ENCODE results near the gene IGLON5.

The IGLON5 gene

DNA sequence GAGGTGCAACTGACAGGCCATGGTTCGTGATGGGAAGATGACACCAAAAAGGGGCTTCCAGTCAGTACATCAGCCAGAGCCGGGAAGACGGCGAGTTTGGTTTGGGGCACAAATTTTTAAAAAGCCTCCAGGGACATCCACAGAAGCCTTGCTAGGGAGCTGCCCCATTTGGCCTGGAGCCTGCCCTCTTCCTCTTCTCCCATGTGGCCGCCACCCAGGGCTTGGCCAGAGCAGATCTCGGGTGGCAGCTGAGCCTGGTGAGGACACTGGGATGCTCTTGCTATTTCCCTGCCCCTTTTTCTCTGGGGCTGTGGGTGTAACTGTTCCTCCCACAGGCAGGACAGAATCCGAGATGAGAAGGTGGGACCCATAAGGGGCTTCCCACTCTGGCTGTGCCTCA lies 46.5 kb downstream of the IGLON5 start:
- Histone ChIP-seq H3K36me3 (ENCODE audit: insufficient read depth, low read length) (no peaks in the 10 kb centered on the region), H3K9me3 (ENCODE audit: insufficient read depth, low read depth, low read length) (no peaks in the 10 kb centered on the region), H3K4me2 (ENCODE audit: low read depth, low read length, poor library complexity, severe bottlenecking) (no peak overlapping the region), H3K4me1 (ENCODE audit: insufficient read depth, low read length, poor library complexity, severe bottlenecking) (peaks cover 16% of the 10 kb centered on the region), H3K9me2 (replicated peaks; ENCODE audit: low read depth, low read length) (no peaks in the 10 kb centered on the region), H3F3A (ENCODE audit: low read depth) (no peaks in the 10 kb centered on the region), H3K79me2 (ENCODE audit: insufficient read depth, low read length) (0 out of 2 replicates have a peak, but pooled peaks cover 2% of the 10 kb centered on the region), H3K9ac (ENCODE audit: low read depth, low read length, poor library complexity, severe bottlenecking) (no peak overlapping the region), H2AFZ (ENCODE audit: low read length) (no peak overlapping the region), H3K27me3 (ENCODE audit: insufficient read depth, low read length, poor library complexity, severe bottlenecking) (no peaks in the 10 kb centered on the region), H4K20me1 (ENCODE audit: insufficient read depth, low read length, poor library complexity, severe bottlenecking) (no peaks in the 10 kb centered on the region), H3K4me3 (ENCODE audit: low read length, poor library complexity, severe bottlenecking) (no peak overlapping the region)
- no peak for TF ChIP-seq EZH2phosphoT487 (IDR thresholded peaks at IDR 0.05; ENCODE audit: borderline replicate concordance)
- TF ChIP-seq, protein P1, sequence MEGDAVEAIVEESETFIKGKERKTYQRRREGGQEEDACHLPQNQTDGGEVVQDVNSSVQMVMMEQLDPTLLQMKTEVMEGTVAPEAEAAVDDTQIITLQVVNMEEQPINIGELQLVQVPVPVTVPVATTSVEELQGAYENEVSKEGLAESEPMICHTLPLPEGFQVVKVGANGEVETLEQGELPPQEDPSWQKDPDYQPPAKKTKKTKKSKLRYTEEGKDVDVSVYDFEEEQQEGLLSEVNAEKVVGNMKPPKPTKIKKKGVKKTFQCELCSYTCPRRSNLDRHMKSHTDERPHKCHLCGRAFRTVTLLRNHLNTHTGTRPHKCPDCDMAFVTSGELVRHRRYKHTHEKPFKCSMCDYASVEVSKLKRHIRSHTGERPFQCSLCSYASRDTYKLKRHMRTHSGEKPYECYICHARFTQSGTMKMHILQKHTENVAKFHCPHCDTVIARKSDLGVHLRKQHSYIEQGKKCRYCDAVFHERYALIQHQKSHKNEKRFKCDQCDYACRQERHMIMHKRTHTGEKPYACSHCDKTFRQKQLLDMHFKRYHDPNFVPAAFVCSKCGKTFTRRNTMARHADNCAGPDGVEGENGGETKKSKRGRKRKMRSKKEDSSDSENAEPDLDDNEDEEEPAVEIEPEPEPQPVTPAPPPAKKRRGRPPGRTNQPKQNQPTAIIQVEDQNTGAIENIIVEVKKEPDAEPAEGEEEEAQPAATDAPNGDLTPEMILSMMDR (conservative IDR thresholded peaks at IDR 0.05; ENCODE audit: low read length): no peak

DNA sequence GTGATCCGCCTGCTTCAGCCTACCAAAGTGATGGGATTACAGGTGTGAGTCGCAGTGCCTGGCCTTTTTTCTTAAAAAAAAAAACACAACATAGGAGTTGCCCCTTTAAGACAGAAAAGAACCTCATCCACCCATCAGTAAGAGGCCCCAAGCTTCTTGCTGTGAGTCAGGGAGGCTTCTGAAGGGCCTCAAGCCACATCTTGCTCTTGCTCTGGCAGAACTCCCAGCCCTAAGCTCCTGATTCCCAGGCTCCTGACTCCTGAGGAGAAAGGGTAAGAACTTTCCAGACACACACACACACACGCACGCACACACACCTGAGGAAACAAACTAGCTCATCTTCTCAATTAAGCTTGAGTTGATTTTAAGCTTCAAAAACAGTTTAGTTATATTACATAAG lies 47.9 kb downstream of the IGLON5 start:
- H3K79me2 ChIP-seq (ENCODE audit: insufficient read depth, low read length): peaks cover 9% of the 10 kb centered on the region; the same call in 1 of the 2 replicates
- H3F3A ChIP-seq (ENCODE audit: low read depth): no peaks in the 10 kb centered on the region
- H2AFZ ChIP-seq (ENCODE audit: low read length): no peak overlapping the region
- no peaks in the 10 kb centered on the region for H3K27me3 ChIP-seq (ENCODE audit: insufficient read depth, low read length, poor library complexity, severe bottlenecking)
- no peaks in the 10 kb centered on the region for H3K9me3 ChIP-seq (ENCODE audit: insufficient read depth, low read depth, low read length)
- no peaks in the 10 kb centered on the region for H4K20me1 ChIP-seq (ENCODE audit: insufficient read depth, low read length, poor library complexity, severe bottlenecking)
- TF ChIP-seq EZH2phosphoT487 (IDR thresholded peaks at IDR 0.05; ENCODE audit: borderline replicate concordance): no peak
- TF ChIP-seq, protein P1 (conservative IDR thresholded peaks at IDR 0.05; ENCODE audit: low read length): no peak
- H3K36me3 ChIP-seq (ENCODE audit: insufficient read depth, low read length): no peaks in the 10 kb centered on the region
- H3K4me1 ChIP-seq (ENCODE audit: insufficient read depth, low read length, poor library complexity, severe bottlenecking): peaks cover 26% of the 10 kb centered on the region
- H3K9ac ChIP-seq (ENCODE audit: low read depth, low read length, poor library complexity, severe bottlenecking): no peak overlapping the region
- no peaks in the 10 kb centered on the region for H3K9me2 ChIP-seq (replicated peaks; ENCODE audit: low read depth, low read length)
- no peak overlapping the region for H3K4me3 ChIP-seq (ENCODE audit: low read length, poor library complexity, severe bottlenecking)
- H3K4me2 ChIP-seq (ENCODE audit: low read depth, low read length, poor library complexity, severe bottlenecking): no peak overlapping the region

DNA sequence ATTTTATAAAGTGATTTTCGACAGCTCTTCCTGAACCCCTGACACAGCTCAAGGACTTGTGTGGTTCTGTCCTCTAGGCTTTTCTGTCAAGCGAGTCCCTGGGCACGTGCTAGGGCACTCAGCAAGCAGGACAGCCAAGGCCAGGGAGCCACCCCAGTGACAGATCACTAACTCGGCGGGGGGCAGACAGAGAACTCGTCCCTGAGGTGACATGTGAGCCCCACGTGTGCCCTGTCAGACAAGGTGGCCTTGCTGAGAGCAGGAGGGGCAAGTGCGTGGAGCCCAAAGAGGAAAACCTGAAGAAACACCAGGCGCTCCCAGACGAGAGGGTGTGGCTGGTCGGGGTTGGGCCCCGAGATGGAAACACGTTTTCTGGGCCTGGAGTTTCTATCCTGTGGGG lies 49.8 kb downstream of the IGLON5 start:
- Histone ChIP-seq H3K4me1 (ENCODE audit: insufficient read depth, low read length, poor library complexity, severe bottlenecking) (peaks cover 35% of the 10 kb centered on the region), H3K9ac (ENCODE audit: low read depth, low read length, poor library complexity, severe bottlenecking) (no peak overlapping the region), H3F3A (ENCODE audit: low read depth) (no peaks in the 10 kb centered on the region), H3K4me2 (ENCODE audit: low read depth, low read length, poor library complexity, severe bottlenecking) (no peak overlapping the region), H3K9me3 (ENCODE audit: insufficient read depth, low read depth, low read length) (no peaks in the 10 kb centered on the region), H3K4me3 (ENCODE audit: low read length, poor library complexity, severe bottlenecking) (no peak overlapping the region), H4K20me1 (ENCODE audit: insufficient read depth, low read length, poor library complexity, severe bottlenecking) (no peaks in the 10 kb centered on the region), H3K79me2 (ENCODE audit: insufficient read depth, low read length) (peaks cover 23% of the 10 kb centered on the region), H2AFZ (ENCODE audit: low read length) (no peak overlapping the region), H3K36me3 (ENCODE audit: insufficient read depth, low read length) (no peaks in the 10 kb centered on the region), H3K27me3 (ENCODE audit: insufficient read depth, low read length, poor library complexity, severe bottlenecking) (no peaks in the 10 kb centered on the region), H3K9me2 (replicated peaks; ENCODE audit: low read depth, low read length) (no peaks in the 10 kb centered on the region)
- TF ChIP-seq, protein P1 (conservative IDR thresholded peaks at IDR 0.05; ENCODE audit: low read length): no peak
- no peak for TF ChIP-seq EZH2phosphoT487 (IDR thresholded peaks at IDR 0.05; ENCODE audit: borderline replicate concordance)

Measured in Loucy (cell line).